Measurements from ENCODE around the gene SEL1L. TPM values are rescaled to one million over a fixed set of nuclear protein-coding genes. Genes with fewer than 3 reads are reported as not detected.

The SEL1L gene
- total RNA-seq, 2 experiments from 2014 or later, result 46.4 to 55.4 TPM

DNA sequence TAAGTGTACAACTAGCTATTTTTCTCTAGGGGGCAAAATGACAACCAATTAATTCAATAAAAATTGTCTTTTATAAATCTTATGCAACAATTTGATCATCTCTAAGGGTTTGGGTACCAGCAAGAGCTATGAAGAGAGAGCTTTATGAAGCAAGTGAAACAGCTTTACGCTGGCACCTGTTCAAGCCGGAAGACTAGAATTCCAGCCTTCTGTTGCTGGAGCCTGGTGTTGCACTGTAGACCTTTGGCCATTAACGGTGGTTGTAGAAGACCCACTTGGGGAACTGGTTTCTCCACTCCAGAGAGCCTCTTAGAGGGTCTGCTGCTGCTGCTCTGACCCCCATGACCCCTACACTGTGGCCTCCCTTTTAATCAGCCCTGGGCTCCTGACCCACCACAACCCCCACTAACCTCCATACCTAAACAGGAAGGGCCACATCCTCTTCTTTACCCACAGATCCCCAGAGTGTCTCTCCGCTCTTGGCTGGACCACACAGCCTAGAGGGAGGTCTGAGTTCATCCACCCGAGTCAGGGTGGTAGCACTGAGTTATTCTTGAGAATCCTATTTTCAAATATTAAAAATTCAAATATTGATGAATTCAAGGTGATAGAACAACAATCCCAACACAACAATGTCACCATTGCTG is 79.0 kb downstream of the SEL1L start:
- no peak for DNase-seq
- intact Hi-C loops (cut with micrococcal nuclease), result no loop called here
- H3K27me3 Mint-ChIP-seq, result no peaks in the 10 kb centered on the region

DNA sequence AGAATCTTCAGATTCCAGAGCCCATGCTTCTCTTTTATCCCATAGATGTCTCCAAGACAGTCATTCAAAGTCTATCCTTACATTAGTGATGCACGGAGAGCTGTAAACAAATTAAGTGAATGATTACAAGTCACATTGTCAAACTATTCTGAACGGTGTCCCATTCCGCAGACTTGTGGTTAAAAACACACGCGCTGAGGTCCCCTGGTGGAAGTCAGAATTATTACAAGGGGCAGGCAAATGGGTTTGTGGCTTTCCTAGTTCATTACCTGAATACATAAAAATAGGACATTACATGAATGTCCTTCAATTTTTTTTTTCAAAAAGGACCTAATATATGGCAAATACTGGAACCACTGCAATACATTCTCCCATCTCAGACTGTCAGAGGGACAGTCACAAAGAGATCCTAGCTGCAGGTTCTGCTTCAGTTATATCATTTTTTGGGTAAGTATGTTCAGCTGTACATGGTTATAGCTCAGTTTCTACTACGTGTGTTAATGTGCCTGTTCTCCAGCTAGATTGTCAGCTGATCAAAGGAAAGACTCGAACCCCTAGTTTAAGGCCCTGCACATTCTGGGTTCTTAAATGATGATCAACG is 80.4 kb downstream of the SEL1L start:
- Mint-ChIP-seq H3K27me3 (no peaks in the 10 kb centered on the region), H3K4me1 (ENCODE audit: low read depth) (peaks cover 10% of the 10 kb centered on the region), H3K27ac (no peak overlapping the region), H3K9me3 (no peaks in the 10 kb centered on the region), H3K4me3 (no peak overlapping the region), H3K36me3 (ENCODE audit: low read depth) (no peaks in the 10 kb centered on the region)
- ChIA-PET POLR2A (interaction anchor here (0.6 kb wide), 1 partner anchor 16 kb away, joined by 3 read pairs; no protein-coding TSS in a partner anchor), CTCF (interaction anchor here (0.6 to 7.5 kb wide), 31 partner anchors 11 to 497 kb away, joined by 3 to 82 read pairs (median 3); no protein-coding TSS in a partner anchor)
- intact Hi-C loops (cut with micrococcal nuclease), result loop anchor here (1.0 kb wide), 1 partner anchor 185 kb away; no protein-coding TSS in a partner anchor
- TF ChIP-seq, protein P1, sequence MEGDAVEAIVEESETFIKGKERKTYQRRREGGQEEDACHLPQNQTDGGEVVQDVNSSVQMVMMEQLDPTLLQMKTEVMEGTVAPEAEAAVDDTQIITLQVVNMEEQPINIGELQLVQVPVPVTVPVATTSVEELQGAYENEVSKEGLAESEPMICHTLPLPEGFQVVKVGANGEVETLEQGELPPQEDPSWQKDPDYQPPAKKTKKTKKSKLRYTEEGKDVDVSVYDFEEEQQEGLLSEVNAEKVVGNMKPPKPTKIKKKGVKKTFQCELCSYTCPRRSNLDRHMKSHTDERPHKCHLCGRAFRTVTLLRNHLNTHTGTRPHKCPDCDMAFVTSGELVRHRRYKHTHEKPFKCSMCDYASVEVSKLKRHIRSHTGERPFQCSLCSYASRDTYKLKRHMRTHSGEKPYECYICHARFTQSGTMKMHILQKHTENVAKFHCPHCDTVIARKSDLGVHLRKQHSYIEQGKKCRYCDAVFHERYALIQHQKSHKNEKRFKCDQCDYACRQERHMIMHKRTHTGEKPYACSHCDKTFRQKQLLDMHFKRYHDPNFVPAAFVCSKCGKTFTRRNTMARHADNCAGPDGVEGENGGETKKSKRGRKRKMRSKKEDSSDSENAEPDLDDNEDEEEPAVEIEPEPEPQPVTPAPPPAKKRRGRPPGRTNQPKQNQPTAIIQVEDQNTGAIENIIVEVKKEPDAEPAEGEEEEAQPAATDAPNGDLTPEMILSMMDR (IDR thresholded peaks at IDR 0.05), result peak; percentile 77
- peak; percentile 86 for ATAC-seq
- DNase-seq, result peak; percentile 65

More for the DNA sequence above, 79.0 kb downstream of the SEL1L start:
- Mint-ChIP-seq H3K9me3 (no peaks in the 10 kb centered on the region), H3K36me3 (ENCODE audit: low read depth) (no peaks in the 10 kb centered on the region), H3K4me3 (no peak overlapping the region), H3K4me1 (ENCODE audit: low read depth) (peaks cover 10% of the 10 kb centered on the region), H3K27ac (no peak overlapping the region)
- ChIA-PET POLR2A (no interaction called here), CTCF (interaction anchor here (0.8 to 7.5 kb wide), 9 partner anchors 10 to 189 kb away, joined by 3 to 82 read pairs (median 3); no protein-coding TSS in a partner anchor)
- TF ChIP-seq, protein P1 (IDR thresholded peaks at IDR 0.05), result no peak
- ATAC-seq, result no peak

DNA sequence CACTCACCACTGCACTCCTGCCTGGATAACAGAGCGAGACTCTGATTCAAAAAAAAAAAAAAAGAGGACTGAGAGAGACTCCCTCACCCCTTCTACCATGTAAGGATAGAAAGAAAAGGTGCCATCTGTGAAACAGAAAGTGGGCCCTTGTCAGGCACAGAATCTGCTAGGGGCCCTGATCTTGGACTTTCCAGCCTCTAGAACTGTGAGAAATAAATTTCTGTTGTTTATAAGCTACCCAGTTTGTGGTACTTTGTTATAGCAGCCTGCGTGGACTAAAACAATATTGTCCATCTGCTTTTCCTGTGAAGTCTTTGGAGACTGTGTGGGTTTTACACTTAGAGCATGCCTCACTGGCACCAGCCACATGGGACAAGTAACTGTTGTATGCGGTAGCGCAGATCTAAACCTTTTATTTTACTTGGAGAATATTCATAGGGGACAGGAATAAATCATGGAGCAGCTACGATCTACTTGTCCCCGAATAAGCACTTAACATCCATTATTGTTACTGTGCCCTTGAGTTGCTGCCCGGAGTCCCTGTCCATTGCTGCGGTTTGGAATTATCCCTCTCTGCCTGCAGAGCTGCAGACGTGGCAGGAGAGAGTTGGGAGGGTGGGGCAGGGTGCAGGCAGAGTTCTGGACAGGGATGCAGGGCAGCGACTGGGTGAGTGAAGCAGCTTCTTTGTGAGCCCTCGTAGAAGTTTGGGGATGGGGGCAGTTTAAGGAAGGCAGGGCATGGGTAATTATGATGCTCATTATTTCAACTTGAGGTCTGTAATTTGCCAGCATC is 81.1 kb downstream of the SEL1L start:
- TF ChIP-seq, protein P1 (IDR thresholded peaks at IDR 0.05), result no peak
- no peaks in the 10 kb centered on the region for H3K27me3 Mint-ChIP-seq
- ATAC-seq (no peak), DNase-seq (no peak)
- H3K4me3 Mint-ChIP-seq, result no peak overlapping the region
- no peaks in the 10 kb centered on the region for H3K36me3 Mint-ChIP-seq (ENCODE audit: low read depth)
- H3K4me1 Mint-ChIP-seq (ENCODE audit: low read depth), result peaks cover 10% of the 10 kb centered on the region
- ChIA-PET POLR2A (interaction anchor here (0.6 kb wide), 2 partner anchors 16 to 180 kb away, joined by 3 read pairs; no protein-coding TSS in a partner anchor), CTCF (interaction anchor here (0.8 to 7.5 kb wide), 22 partner anchors 11 to 496 kb away, joined by 3 to 82 read pairs (median 3); no protein-coding TSS in a partner anchor)
- intact Hi-C loops (cut with micrococcal nuclease), result loop anchor here (1.0 kb wide), 1 partner anchor 184 kb away; no protein-coding TSS in a partner anchor
- H3K9me3 Mint-ChIP-seq, result no peaks in the 10 kb centered on the region
- H3K27ac Mint-ChIP-seq, result no peak overlapping the region

DNA sequence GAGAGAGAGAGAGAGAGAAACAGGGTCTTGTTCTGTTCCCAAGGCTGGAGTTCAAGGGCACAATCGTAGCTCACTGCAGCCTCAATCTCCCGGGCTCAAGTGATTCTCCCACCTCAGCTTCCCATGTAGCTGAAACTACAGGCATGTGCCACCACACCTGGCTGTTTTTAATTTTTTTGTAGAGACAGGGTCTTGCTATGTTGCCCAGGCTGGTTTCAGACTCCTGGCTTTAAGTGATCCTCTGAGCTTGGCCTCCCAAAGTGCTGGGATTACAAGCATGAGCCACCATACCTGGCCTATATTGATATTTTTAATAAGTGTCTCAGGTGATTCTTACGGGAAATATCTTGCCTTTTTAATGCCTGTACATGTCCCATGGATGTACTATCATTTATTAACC is 82.7 kb downstream of the SEL1L start:
- peaks cover 10% of the 10 kb centered on the region for H3K4me1 Mint-ChIP-seq (ENCODE audit: low read depth)
- H3K4me3 Mint-ChIP-seq, result no peak overlapping the region
- H3K27ac Mint-ChIP-seq, result no peak overlapping the region
- no peak for DNase-seq
- no peaks in the 10 kb centered on the region for H3K9me3 Mint-ChIP-seq
- ATAC-seq, result no peak
- ChIA-PET POLR2A (no interaction called here), CTCF (interaction anchor here (6.3 to 7.5 kb wide), 2 partner anchors 14 to 180 kb away, joined by 50 to 82 read pairs; no protein-coding TSS in a partner anchor)
- no peaks in the 10 kb centered on the region for H3K36me3 Mint-ChIP-seq (ENCODE audit: low read depth)
- peaks cover 2% of the 10 kb centered on the region for H3K27me3 Mint-ChIP-seq
- intact Hi-C loops (cut with micrococcal nuclease), result no loop called here
- TF ChIP-seq, protein P1 (IDR thresholded peaks at IDR 0.05), result no peak

All from activated CD8-positive, alpha-beta T cell treated with anti-CD3 and anti-CD28 coated beads for 36 hours (primary cell).